HepG2 (cell line): Measurements from ENCODE around the gene TGFA. TPM values are rescaled to one million over a fixed set of nuclear protein-coding genes. Genes with fewer than 3 reads are reported as not detected.

Experiments used
- HNRNPUL1 ChIP-seq: fragments of 200-400 bp; formaldehyde crosslinking; IDR thresholded peaks from 2 replicates; pipeline ENCODE4 v1.6.1; 2017; ENCODE audit warnings: low read depth, mild to moderate bottlenecking, low read length, moderate library complexity
- NCOA2 ChIP-seq: sonication (generic); formaldehyde crosslinking; IDR thresholded peaks from 2 replicates; pipeline ENCODE4 v1.8.0; 2022; ENCODE audit warnings: inconsistent platforms
- SCMH1 ChIP-seq: sonication (generic); formaldehyde crosslinking; IDR thresholded peaks from 2 replicates; pipeline ENCODE4 v1.9.0; 2021; ENCODE audit warnings: missing genetic modification reagents, mild to moderate bottlenecking, borderline replicate concordance
- TGIF2 ChIP-seq: IDR thresholded peaks from 2 replicates; pipeline ENCODE4 v1.6.1; 2016; ENCODE audit warnings: control low read depth, missing compliant biosample characterization
- ZIK1 ChIP-seq: sonication (generic); formaldehyde crosslinking; IDR thresholded peaks from 2 replicates; pipeline ENCODE4 v1.5.0; 2020; ENCODE audit warnings: mild to moderate bottlenecking, low read depth, missing genetic modification reagents, borderline replicate concordance
- ZNF563 ChIP-seq: sonication (generic); formaldehyde crosslinking; IDR thresholded peaks from 2 replicates; pipeline ENCODE4 v1.8.0; 2022; ENCODE audit warnings: mild to moderate bottlenecking, moderate library complexity, missing genetic modification reagents
- polyA plus RNA-seq, 8 experiments: library from polyadenylated mRNA; depleted of rRNA in 3 of 8; stranded (reverse) in 7 of 8; unstranded in 1 of 8; fragments of >200 nt; fragmentation: Illumina TruSeq in 4 of 8; extraction: Trizol in 4 of 8; gene quantifications; 2 replicates each; pipeline versions ENCODE4 v1.2.1 to v1.2.3, GENCODE V29; 2011 to 2016; ENCODE audit warnings: low read depth in 4 of 8, missing spikeins in 1 of 8, mixed read lengths in 1 of 8; ENCODE audit not compliant: insufficient read depth in 1 of 8
- total RNA-seq, 5 experiments: library from RNA; depleted of rRNA; stranded (reverse); fragments of >200 nt; fragmentation: Illumina TruSeq; extraction: Trizol; gene quantifications; 2 replicates each; pipeline ENCODE4 v1.2.3, GENCODE V29; 2016; ENCODE audit warnings: low read depth in 1 of 5
- TF ChIP-seq, protein P1 (sequence below): sonication (generic); formaldehyde crosslinking; IDR thresholded peaks from 2 replicates; pipeline ENCODE4 v1.9.0; 2021; ENCODE audit warnings: missing genetic modification reagents, borderline replicate concordance
- TF ChIP-seq, protein P2 (sequence below): sonication (generic); formaldehyde crosslinking; IDR thresholded peaks from 2 replicates; pipeline ENCODE4 v1.5.1; 2020; ENCODE audit warnings: missing genetic modification reagents, mild to moderate bottlenecking, borderline replicate concordance
- TF ChIP-seq, protein P3 (sequence below): sonication (generic); formaldehyde crosslinking; IDR thresholded peaks from 2 replicates; pipeline ENCODE4 v1.4.0; 2020; ENCODE audit warnings: missing genetic modification reagents, borderline replicate concordance
- TF ChIP-seq, protein P4 (sequence below): sonication (generic); formaldehyde crosslinking; IDR thresholded peaks from 2 replicates; pipeline ENCODE4 v1.4.0; 2020; ENCODE audit warnings: low read depth, mild to moderate bottlenecking, missing genetic modification reagents

Gene TGFA
- total and polyA plus RNA-seq, 2 of the 13 experiments (the other 11 are each of a cell fraction or from before 2014, with no cell fraction given): 7.8 to 15.3 TPM

DNA sequence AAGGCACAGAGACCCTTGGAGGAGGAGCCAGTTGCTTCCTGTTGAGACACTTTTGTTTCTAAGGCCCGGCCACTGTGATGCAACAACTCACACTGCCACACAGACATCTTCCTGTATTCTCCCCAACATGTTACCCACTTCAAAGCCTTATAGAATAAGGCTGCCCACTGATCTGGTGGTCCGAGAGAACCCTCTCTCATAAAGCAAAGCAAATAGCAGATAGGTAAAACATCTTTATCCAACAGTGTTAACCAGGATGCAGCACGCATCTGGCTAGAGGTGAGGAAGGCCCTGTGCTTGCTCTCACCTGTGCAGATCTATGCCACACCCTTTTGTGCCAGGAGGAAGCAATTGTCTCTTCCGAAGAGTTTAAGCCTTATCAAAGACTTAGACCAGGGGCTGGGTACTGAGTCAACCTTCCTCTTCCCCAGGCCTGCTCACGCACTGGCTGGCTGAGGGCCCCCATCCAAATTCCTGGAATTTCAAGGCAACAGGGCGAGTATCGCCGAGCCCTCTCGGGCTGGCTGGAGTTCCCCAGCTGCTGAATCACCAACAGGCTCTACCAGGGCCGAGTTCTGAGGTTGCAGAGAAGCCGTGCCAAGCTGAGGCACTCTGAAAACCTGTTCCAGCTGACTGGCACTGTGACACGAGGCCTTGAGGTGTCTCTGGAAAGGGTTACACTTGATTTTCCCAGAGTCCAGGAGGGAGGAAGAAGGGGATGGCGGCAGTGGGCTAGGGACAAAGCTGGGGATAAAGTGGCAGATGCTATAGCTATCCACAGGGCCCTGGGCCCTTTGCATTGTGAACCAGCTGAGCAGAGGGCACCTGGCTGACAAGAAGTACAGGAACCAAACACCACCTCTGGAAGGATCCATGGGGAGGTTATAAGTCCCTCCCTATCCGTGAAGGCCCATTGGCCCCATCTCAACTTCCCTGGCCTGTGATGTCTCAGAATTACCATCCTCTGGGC, 29.3 kb downstream of the TGFA start (continued):
- TF ChIP-seq, protein P1, sequence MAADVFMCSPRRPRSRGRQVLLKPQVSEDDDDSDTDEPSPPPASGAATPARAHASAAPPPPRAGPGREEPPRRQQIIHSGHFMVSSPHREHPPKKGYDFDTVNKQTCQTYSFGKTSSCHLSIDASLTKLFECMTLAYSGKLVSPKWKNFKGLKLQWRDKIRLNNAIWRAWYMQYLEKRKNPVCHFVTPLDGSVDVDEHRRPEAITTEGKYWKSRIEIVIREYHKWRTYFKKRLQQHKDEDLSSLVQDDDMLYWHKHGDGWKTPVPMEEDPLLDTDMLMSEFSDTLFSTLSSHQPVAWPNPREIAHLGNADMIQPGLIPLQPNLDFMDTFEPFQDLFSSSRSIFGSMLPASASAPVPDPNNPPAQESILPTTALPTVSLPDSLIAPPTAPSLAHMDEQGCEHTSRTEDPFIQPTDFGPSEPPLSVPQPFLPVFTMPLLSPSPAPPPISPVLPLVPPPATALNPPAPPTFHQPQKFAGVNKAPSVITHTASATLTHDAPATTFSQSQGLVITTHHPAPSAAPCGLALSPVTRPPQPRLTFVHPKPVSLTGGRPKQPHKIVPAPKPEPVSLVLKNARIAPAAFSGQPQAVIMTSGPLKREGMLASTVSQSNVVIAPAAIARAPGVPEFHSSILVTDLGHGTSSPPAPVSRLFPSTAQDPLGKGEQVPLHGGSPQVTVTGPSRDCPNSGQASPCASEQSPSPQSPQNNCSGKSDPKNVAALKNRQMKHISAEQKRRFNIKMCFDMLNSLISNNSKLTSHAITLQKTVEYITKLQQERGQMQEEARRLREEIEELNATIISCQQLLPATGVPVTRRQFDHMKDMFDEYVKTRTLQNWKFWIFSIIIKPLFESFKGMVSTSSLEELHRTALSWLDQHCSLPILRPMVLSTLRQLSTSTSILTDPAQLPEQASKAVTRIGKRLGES (CRISPR knock-in tag): no peak
- TF ChIP-seq ZNF563 (0 out of 2 replicates have a peak, but pooled peaks have one; percentile 49), ZIK1 (no peak), SCMH1 (no peak), NCOA2 (peak; percentile 28; the same call in 1 of the 2 replicates), HNRNPUL1 (no peak), TGIF2 (CRISPR knock-in tag) (no peak)
- TF ChIP-seq, protein P2, sequence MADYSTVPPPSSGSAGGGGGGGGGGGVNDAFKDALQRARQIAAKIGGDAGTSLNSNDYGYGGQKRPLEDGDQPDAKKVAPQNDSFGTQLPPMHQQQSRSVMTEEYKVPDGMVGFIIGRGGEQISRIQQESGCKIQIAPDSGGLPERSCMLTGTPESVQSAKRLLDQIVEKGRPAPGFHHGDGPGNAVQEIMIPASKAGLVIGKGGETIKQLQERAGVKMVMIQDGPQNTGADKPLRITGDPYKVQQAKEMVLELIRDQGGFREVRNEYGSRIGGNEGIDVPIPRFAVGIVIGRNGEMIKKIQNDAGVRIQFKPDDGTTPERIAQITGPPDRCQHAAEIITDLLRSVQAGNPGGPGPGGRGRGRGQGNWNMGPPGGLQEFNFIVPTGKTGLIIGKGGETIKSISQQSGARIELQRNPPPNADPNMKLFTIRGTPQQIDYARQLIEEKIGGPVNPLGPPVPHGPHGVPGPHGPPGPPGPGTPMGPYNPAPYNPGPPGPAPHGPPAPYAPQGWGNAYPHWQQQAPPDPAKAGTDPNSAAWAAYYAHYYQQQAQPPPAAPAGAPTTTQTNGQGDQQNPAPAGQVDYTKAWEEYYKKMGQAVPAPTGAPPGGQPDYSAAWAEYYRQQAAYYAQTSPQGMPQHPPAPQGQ (CRISPR knock-in tag): no peak
- TF ChIP-seq, protein P3, sequence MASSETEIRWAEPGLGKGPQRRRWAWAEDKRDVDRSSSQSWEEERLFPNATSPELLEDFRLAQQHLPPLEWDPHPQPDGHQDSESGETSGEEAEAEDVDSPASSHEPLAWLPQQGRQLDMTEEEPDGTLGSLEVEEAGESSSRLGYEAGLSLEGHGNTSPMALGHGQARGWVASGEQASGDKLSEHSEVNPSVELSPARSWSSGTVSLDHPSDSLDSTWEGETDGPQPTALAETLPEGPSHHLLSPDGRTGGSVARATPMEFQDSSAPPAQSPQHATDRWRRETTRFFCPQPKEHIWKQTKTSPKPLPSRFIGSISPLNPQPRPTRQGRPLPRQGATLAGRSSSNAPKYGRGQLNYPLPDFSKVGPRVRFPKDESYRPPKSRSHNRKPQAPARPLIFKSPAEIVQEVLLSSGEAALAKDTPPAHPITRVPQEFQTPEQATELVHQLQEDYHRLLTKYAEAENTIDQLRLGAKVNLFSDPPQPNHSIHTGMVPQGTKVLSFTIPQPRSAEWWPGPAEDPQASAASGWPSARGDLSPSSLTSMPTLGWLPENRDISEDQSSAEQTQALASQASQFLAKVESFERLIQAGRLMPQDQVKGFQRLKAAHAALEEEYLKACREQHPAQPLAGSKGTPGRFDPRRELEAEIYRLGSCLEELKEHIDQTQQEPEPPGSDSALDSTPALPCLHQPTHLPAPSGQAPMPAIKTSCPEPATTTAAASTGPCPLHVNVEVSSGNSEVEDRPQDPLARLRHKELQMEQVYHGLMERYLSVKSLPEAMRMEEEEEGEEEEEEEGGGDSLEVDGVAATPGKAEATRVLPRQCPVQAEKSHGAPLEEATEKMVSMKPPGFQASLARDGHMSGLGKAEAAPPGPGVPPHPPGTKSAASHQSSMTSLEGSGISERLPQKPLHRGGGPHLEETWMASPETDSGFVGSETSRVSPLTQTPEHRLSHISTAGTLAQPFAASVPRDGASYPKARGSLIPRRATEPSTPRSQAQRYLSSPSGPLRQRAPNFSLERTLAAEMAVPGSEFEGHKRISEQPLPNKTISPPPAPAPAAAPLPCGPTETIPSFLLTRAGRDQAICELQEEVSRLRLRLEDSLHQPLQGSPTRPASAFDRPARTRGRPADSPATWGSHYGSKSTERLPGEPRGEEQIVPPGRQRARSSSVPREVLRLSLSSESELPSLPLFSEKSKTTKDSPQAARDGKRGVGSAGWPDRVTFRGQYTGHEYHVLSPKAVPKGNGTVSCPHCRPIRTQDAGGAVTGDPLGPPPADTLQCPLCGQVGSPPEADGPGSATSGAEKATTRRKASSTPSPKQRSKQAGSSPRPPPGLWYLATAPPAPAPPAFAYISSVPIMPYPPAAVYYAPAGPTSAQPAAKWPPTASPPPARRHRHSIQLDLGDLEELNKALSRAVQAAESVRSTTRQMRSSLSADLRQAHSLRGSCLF (CRISPR knock-in tag): no peak
- TF ChIP-seq, protein P4, sequence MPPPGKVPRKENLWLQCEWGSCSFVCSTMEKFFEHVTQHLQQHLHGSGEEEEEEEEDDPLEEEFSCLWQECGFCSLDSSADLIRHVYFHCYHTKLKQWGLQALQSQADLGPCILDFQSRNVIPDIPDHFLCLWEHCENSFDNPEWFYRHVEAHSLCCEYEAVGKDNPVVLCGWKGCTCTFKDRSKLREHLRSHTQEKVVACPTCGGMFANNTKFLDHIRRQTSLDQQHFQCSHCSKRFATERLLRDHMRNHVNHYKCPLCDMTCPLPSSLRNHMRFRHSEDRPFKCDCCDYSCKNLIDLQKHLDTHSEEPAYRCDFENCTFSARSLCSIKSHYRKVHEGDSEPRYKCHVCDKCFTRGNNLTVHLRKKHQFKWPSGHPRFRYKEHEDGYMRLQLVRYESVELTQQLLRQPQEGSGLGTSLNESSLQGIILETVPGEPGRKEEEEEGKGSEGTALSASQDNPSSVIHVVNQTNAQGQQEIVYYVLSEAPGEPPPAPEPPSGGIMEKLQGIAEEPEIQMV (CRISPR knock-in tag): no peak
